Amniotic stem cell (primary cell): ENCODE results near the gene LST1.
"Not testable (repeated sequence)": the region's sequence is repeated elsewhere in the genome, so short reads cannot be mapped to it uniquely, and the experiment has no call there.

Experiments
- DNase-seq: peaks from one replicate; lab custom pipeline; 2025; lab: John Stamatoyannopoulos, UW

Gene LST1

GRCh38 chr6:31586008-31586407, at the start of gene LST1:
Gene LST1 (plus strand): TSS chr6:31586277. CDS start chr6:31587300, 1,023 bp downstream.
- DNase-seq = no peak

- no peak for DNase-seq
Observed at GRCh38 chr6:31538805-31539400, 47.2 kb upstream of the LST1 start.

GRCh38 chr6:31540640-31541039, 45.4 kb upstream of the LST1 start:
- DNase-seq = no peak

GRCh38 chr6:31541059-31541657, 44.9 kb upstream of the LST1 start:
- no peak for DNase-seq

- peak; percentile 92 for DNase-seq
Observed at GRCh38 chr6:31541658-31542521, 44.2 kb upstream of the LST1 start, which contains the start of gene DDX39B. Gene DDX39B (minus strand): TSS chr6:31542003. CDS start chr6:31540532, 1,471 bp downstream.

GRCh38 chr6:31543639-31544038, 42.4 kb upstream of the LST1 start:
- no peak for DNase-seq

GRCh38 chr6:31544676-31545075, 41.4 kb upstream of the LST1 start:
- DNase-seq = no peak

GRCh38 chr6:31545291-31545690, 40.8 kb upstream of the LST1 start:
- no peak for DNase-seq

GRCh38 chr6:31546339-31546957, 39.6 kb upstream of the LST1 start, which contains the start of gene ATP6V1G2:
Gene ATP6V1G2 (minus strand): TSS chr6:31546608. CDS start chr6:31546559, 49 bp downstream.
- DNase-seq = peak; percentile 80

GRCh38 chr6:31546958-31547726, 38.9 kb upstream of the LST1 start, which contains the start of gene NFKBIL1:
Gene NFKBIL1 (plus strand): TSS chr6:31547608. CDS start chr6:31547695, 87 bp downstream.
- DNase-seq = peak; percentile 97

- no peak for DNase-seq
Observed at GRCh38 chr6:31547727-31548543, 38.1 kb upstream of the LST1 start.

- no peak for DNase-seq
Observed at GRCh38 chr6:31548544-31548873, 37.6 kb upstream of the LST1 start.

- not testable (repeated sequence) for DNase-seq
Observed at GRCh38 chr6:31551371-31551770, 34.7 kb upstream of the LST1 start.

GRCh38 chr6:31556307-31556706, 29.8 kb upstream of the LST1 start:
- no peak for DNase-seq

- no peak for DNase-seq
Observed at GRCh38 chr6:31557443-31558317, 28.4 kb upstream of the LST1 start.

GRCh38 chr6:31558318-31558625, 27.8 kb upstream of the LST1 start:
- no peak for DNase-seq

GRCh38 chr6:31558631-31559500, 27.2 kb upstream of the LST1 start:
- DNase-seq = no peak

GRCh38 chr6:31559606-31559957, 26.5 kb upstream of the LST1 start:
- no peak for DNase-seq
